Neural cell (in vitro differentiated cells): ENCODE results near the gene ZNF385D.

Source experiments
- EP300 ChIP-seq: fragments of 450-650 bp; conservative IDR thresholded peaks from 2 replicates; pipeline ENCODE4 v1.6.1; 2014; ENCODE audit warnings: antibody characterized with exemption, mild to moderate bottlenecking, moderate library complexity; ENCODE audit not compliant: poor library complexity, severe bottlenecking
- EZH2 ChIP-seq: fragments of 200-600, 300-800 bp; shearing (Covaris generic), sonication (generic); IDR thresholded peaks from 2 replicates; pipeline ENCODE4 v1.6.1; 2014; ENCODE audit warnings: antibody characterized with exemption, low read length, borderline replicate concordance, mild to moderate bottlenecking; ENCODE audit not compliant: insufficient read depth, poor library complexity, severe bottlenecking
- POLR2AphosphoS5 ChIP-seq: IDR thresholded peaks from 2 replicates; pipeline ENCODE4 v1.6.1; 2012
- RAD21 ChIP-seq: fragments of 450-650 bp; conservative IDR thresholded peaks from 2 replicates; pipeline ENCODE4 v1.6.1; 2014; ENCODE audit warnings: antibody characterized with exemption, mild to moderate bottlenecking, moderate library complexity
- TAF1 ChIP-seq: IDR thresholded peaks from 2 replicates; pipeline ENCODE4 v1.6.1; 2012; ENCODE audit warnings: low read depth
- TF ChIP-seq, protein P1 (sequence below): fragments of 450-650 bp; IDR thresholded peaks from 2 replicates; pipeline ENCODE4 v1.5.1; 2014; ENCODE audit warnings: antibody characterized with exemption, mild to moderate bottlenecking, moderate library complexity; ENCODE audit not compliant: poor library complexity, severe bottlenecking
- TF ChIP-seq, protein P2 (sequence below): IDR thresholded peaks from 2 replicates; pipeline ENCODE4 v1.6.1; 2012; ENCODE audit warnings: borderline replicate concordance

DNA sequence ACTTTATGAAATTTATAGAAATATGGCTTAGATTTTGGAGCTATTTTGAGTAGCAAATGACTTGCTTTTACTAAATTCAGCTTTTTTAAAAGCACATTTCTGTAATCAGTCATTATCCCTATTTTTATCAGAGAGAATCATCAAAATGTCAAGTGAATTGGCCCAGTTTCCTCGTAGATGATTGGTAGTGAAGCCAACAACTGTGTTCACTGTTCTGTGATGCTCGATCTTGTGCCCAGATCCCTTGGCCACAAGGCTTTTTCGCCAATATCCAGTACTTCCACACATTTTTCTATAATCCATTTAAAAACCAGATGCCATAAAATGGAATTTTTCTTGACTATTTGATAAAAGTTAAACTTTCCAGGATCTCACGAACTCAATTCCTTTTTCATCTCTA lies 336.5 kb downstream of the ZNF385D start:
- TF ChIP-seq, protein P1, sequence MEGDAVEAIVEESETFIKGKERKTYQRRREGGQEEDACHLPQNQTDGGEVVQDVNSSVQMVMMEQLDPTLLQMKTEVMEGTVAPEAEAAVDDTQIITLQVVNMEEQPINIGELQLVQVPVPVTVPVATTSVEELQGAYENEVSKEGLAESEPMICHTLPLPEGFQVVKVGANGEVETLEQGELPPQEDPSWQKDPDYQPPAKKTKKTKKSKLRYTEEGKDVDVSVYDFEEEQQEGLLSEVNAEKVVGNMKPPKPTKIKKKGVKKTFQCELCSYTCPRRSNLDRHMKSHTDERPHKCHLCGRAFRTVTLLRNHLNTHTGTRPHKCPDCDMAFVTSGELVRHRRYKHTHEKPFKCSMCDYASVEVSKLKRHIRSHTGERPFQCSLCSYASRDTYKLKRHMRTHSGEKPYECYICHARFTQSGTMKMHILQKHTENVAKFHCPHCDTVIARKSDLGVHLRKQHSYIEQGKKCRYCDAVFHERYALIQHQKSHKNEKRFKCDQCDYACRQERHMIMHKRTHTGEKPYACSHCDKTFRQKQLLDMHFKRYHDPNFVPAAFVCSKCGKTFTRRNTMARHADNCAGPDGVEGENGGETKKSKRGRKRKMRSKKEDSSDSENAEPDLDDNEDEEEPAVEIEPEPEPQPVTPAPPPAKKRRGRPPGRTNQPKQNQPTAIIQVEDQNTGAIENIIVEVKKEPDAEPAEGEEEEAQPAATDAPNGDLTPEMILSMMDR = no peak
- no peak for TF ChIP-seq EP300
- TF ChIP-seq POLR2AphosphoS5 = no peak
- TF ChIP-seq EZH2 = no peak
- TF ChIP-seq, protein P2, sequence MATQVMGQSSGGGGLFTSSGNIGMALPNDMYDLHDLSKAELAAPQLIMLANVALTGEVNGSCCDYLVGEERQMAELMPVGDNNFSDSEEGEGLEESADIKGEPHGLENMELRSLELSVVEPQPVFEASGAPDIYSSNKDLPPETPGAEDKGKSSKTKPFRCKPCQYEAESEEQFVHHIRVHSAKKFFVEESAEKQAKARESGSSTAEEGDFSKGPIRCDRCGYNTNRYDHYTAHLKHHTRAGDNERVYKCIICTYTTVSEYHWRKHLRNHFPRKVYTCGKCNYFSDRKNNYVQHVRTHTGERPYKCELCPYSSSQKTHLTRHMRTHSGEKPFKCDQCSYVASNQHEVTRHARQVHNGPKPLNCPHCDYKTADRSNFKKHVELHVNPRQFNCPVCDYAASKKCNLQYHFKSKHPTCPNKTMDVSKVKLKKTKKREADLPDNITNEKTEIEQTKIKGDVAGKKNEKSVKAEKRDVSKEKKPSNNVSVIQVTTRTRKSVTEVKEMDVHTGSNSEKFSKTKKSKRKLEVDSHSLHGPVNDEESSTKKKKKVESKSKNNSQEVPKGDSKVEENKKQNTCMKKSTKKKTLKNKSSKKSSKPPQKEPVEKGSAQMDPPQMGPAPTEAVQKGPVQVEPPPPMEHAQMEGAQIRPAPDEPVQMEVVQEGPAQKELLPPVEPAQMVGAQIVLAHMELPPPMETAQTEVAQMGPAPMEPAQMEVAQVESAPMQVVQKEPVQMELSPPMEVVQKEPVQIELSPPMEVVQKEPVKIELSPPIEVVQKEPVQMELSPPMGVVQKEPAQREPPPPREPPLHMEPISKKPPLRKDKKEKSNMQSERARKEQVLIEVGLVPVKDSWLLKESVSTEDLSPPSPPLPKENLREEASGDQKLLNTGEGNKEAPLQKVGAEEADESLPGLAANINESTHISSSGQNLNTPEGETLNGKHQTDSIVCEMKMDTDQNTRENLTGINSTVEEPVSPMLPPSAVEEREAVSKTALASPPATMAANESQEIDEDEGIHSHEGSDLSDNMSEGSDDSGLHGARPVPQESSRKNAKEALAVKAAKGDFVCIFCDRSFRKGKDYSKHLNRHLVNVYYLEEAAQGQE = no peak
- TF ChIP-seq TAF1 = no peak
- TF ChIP-seq RAD21 = no peak
